PC-3 (cell line): ENCODE results near the gene C21orf91. TPM values are rescaled to one million over a fixed set of nuclear protein-coding genes. Genes with fewer than 3 reads are reported as not detected.

Experiments used
- ATAC-seq: fragments of 200-7000 bp; cut with Tn5 transposase; 2 replicates; pipeline ENCODE4 v1.9.1; 2020; ENCODE audit warnings: mild to moderate bottlenecking, moderate library complexity
- BruUV-seq: library from RNA; stranded (reverse); fragments of 400-500 nt; replicated peaks from 2 replicates; lab custom pipeline; 2021; lab: Mats Ljungman, UMichigan
- CTCF ChIA-PET: fragments of 300-600 bp; sonication (Branson Sonifier 250); formaldehyde crosslinking; loops from one replicate; lab custom pipeline; 2022; ENCODE audit warnings: antibody characterized with exemption; lab: Charles Lee
- POLR2A ChIA-PET: fragments of 300-600 bp; sonication (Branson Sonifier 250); formaldehyde crosslinking; loops from one replicate; lab custom pipeline; 2022; ENCODE audit warnings: antibody characterized with exemption; ENCODE audit not compliant: unreplicated experiment; lab: Charles Lee
- DNase-seq: peaks from one replicate; pipeline ENCODE4 v3.0.0-alpha.2; 2015
- H2AFZ ChIP-seq: fragments of 300-600 bp; sonication (generic); 2 replicates; pipeline ENCODE4 v1.6.0; 2016; ENCODE audit warnings: antibody characterized with exemption, low read length
- H3F3A ChIP-seq: fragments of 300-600 bp; sonication (generic); one replicate; pipeline ENCODE4 v1.6.0; 2017; ENCODE audit warnings: antibody characterized with exemption, low read length, control low read depth, mild to moderate bottlenecking; ENCODE audit not compliant: unreplicated experiment
- H3K27ac ChIP-seq: fragments of 300-600 bp; sonication (generic); 2 replicates; pipeline ENCODE4 v1.5.1; 2016; ENCODE audit warnings: mild to moderate bottlenecking, low read length
- H3K27me3 ChIP-seq: fragments of 300-600 bp; sonication (generic); 2 replicates; pipeline ENCODE4 v1.6.1; 2016; ENCODE audit warnings: low read length, mixed read lengths
- H3K36me3 ChIP-seq: fragments of 300-600 bp; sonication (generic); 2 replicates; pipeline ENCODE4 v1.6.1; 2016; ENCODE audit warnings: low read depth, mixed run types, low read length, mixed read lengths
- H3K4me1 ChIP-seq: fragments of 300-600 bp; sonication (generic); 2 replicates; pipeline ENCODE4 v1.5.1; 2016; ENCODE audit warnings: low read length; ENCODE audit not compliant: insufficient read depth
- H3K4me2 ChIP-seq: fragments of 300-600 bp; sonication (generic); 2 replicates; pipeline ENCODE4 v1.6.0; 2016; ENCODE audit warnings: low read length
- H3K4me3 ChIP-seq: fragments of 300-600 bp; sonication (generic); 2 replicates; pipeline ENCODE4 v1.5.1; 2016; ENCODE audit warnings: mild to moderate bottlenecking, low read length, mixed read lengths
- H3K79me2 ChIP-seq: fragments of 300-600 bp; sonication (generic); 2 replicates; pipeline ENCODE4 v1.6.1; 2017; ENCODE audit warnings: low read length, mixed read lengths
- H3K9ac ChIP-seq: fragments of 300-600 bp; sonication (generic); 2 replicates; pipeline ENCODE4 v1.6.0; 2016; ENCODE audit warnings: mild to moderate bottlenecking, low read length
- H3K9me2 ChIP-seq: fragments of 300-600 bp; sonication (generic); replicated peaks from 2 replicates; pipeline ENCODE4 v1.6.1; 2016; ENCODE audit warnings: mixed run types, low read length, mixed read lengths
- H3K9me3 ChIP-seq: fragments of 300-600 bp; sonication (generic); 2 replicates; pipeline ENCODE4 v1.6.1; 2016; ENCODE audit warnings: low read length, mixed read lengths
- H4K20me1 ChIP-seq: fragments of 300-600 bp; sonication (generic); 2 replicates; pipeline ENCODE4 v1.6.1; 2016; ENCODE audit warnings: low read length, mixed read lengths
- EZH2 ChIP-seq: fragments of 300-600 bp; sonication (generic); IDR thresholded peaks from one replicate; pipeline ENCODE4 v1.6.1; 2017; ENCODE audit warnings: antibody characterized with exemption, mild to moderate bottlenecking, low read length; ENCODE audit not compliant: unreplicated experiment
- EZH2phosphoT487 ChIP-seq: fragments of 300-600 bp; sonication (generic); IDR thresholded peaks from 2 replicates; pipeline ENCODE4 v1.6.1; 2018; ENCODE audit warnings: mild to moderate bottlenecking, antibody characterized with exemption, low read length, borderline replicate concordance
- intact Hi-C: fragments of 100-400 bp; cut with micrococcal nuclease; formaldehyde crosslinking; loops from 2 replicates; pipeline ENCODE4 v1.9.0; 2023
- total RNA-seq: library from RNA; depleted of rRNA; stranded (reverse); fragments of >200 nt; gene quantifications from 2 replicates; pipeline ENCODE4 v1.2.3, GENCODE V29; 2014
- TF ChIP-seq, protein P1 (sequence below): fragments of 300-600 bp; sonication (generic); conservative IDR thresholded peaks from 2 replicates; pipeline ENCODE4 v1.5.1; 2017; ENCODE audit warnings: antibody characterized with exemption, low read depth, mild to moderate bottlenecking, low read length

C21orf91 gene
- total RNA-seq, 1 experiment from 2014 or later: 7.7 TPM

DNA sequence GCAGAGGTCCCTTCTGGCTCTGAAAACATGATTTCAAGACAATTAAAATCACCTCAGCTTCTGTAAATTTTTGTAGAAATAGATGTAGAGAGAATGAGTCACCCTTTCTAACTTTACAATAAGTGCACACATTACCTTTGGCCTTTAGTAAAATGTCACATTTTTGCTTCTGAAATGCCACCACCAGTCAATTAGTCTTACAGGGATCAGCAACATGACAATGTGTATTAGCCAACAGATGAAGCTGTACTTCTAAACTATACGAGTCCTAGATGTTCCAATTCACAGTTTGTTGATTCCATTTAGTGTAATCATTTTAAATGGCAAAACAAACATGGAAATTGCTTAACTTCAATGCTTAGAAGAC, 23.1 kb downstream of the C21orf91 start:
- ATAC-seq: peak; percentile 49
- CTCF ChIA-PET: no interaction called here
- intact Hi-C loops: no loop called here
- Histone ChIP-seq H3K27ac (no peak overlapping the region), H3K4me2 (no peak overlapping the region), H3K36me3 (peaks cover 21% of the 10 kb centered on the region), H4K20me1 (no peaks in the 10 kb centered on the region), H2AFZ (no peak overlapping the region), H3K79me2 (no peaks in the 10 kb centered on the region; the same call in 1 of the 2 replicates), H3K27me3 (no peaks in the 10 kb centered on the region), H3K9ac (no peak overlapping the region), H3K4me1 (0 out of 2 replicates have a peak, but pooled peaks cover 6% of the 10 kb centered on the region), H3F3A (no peaks in the 10 kb centered on the region), H3K9me3 (no peaks in the 10 kb centered on the region), H3K4me3 (no peak overlapping the region), H3K9me2 (no peaks in the 10 kb centered on the region)
- DNase-seq: no peak
- POLR2A ChIA-PET: no interaction called here
- no TSS peak for BruUV-seq
- TF ChIP-seq EZH2phosphoT487: no peak
- TF ChIP-seq, protein P1, sequence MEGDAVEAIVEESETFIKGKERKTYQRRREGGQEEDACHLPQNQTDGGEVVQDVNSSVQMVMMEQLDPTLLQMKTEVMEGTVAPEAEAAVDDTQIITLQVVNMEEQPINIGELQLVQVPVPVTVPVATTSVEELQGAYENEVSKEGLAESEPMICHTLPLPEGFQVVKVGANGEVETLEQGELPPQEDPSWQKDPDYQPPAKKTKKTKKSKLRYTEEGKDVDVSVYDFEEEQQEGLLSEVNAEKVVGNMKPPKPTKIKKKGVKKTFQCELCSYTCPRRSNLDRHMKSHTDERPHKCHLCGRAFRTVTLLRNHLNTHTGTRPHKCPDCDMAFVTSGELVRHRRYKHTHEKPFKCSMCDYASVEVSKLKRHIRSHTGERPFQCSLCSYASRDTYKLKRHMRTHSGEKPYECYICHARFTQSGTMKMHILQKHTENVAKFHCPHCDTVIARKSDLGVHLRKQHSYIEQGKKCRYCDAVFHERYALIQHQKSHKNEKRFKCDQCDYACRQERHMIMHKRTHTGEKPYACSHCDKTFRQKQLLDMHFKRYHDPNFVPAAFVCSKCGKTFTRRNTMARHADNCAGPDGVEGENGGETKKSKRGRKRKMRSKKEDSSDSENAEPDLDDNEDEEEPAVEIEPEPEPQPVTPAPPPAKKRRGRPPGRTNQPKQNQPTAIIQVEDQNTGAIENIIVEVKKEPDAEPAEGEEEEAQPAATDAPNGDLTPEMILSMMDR: no peak
- TF ChIP-seq EZH2: no peak

DNA sequence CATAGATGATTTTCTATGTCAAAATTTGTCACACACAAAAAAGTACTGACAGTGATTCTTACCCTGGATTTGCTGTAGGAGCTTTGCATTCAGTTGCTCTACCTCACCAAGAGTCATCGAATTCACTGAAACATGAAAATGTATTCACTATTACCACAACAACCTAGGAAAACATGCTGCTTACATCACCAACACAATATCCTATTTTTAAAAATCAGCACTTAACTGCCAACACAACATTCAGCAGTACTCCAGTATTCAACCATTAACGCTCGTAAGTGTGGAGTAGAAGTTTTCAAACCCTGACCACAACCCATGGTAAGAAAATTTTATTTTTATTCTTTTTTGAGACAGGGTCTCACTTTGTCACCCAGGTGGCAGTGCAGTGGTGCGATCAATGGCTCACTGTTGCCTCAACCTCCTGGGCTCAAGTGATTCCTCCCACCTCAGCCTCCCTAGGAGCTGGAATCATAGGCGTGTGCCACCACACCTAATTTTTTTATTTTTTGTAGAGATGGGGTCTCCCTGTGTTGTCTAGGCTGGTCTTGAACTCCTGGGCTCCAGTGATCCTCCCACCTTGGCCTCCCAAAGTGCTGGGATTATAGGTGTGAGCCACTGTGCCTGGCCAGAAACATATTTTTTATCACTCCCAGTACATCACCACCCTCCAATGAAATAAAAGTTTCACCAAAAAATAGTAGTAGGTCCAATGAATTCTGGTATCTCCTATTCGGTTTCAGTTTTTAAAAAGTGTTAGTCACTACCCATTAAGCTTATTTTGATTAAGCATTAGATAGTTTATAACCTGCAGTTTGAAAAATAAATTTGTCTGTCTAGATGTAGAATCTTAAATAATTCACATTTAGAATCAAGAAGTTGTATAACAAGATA, 23.8 kb downstream of the C21orf91 start:
- ChIA-PET CTCF (no interaction called here), POLR2A (no interaction called here)
- Histone ChIP-seq H2AFZ (no peak overlapping the region), H3K27ac (no peak overlapping the region), H3K4me2 (no peak overlapping the region), H3K79me2 (no peaks in the 10 kb centered on the region; the same call in 1 of the 2 replicates), H3K4me3 (no peak overlapping the region), H3K27me3 (no peaks in the 10 kb centered on the region), H3K36me3 (peaks cover 21% of the 10 kb centered on the region), H3F3A (no peaks in the 10 kb centered on the region), H4K20me1 (no peaks in the 10 kb centered on the region), H3K4me1 (0 out of 2 replicates have a peak, but pooled peaks cover 6% of the 10 kb centered on the region), H3K9me3 (no peaks in the 10 kb centered on the region), H3K9ac (no peak overlapping the region), H3K9me2 (no peaks in the 10 kb centered on the region)
- no TSS peak for BruUV-seq
- intact Hi-C loops: no loop called here
- TF ChIP-seq, protein P1: no peak
- TF ChIP-seq EZH2phosphoT487 (no peak), EZH2 (no peak)
- no peak for DNase-seq
- ATAC-seq: no peak

DNA sequence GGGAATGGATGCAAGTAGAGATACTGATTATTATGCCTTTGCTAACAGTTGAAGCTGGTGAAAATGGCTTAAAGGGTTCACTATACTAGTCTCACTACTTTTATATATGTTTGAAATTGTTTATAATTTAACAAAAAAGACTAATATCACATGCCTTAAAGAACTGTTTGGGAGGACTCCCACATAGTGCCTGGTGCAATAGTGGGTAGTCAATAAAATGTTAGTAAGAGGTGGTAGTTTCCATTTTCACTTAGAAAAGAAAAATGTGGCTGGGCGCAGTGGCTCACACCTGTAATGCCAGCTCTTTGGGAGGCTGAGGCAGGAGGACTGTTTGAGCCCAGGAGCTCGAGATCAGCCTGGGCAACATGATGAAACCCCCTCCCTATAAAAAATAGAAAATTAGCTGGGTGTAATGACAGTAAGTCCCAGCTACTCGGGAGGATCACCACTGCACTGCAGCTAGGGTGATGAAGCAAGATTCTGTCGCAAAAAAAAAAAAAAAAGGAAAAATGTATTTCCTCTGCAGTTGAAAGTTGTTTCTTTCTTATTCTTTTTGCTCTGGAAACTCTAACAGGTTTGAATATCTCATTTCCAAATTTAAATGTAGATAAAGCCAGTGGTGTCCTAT, 24.5 kb downstream of the C21orf91 start:
- intact Hi-C loops: no loop called here
- ChIA-PET CTCF (no interaction called here), POLR2A (no interaction called here)
- ATAC-seq: no peak
- H4K20me1 ChIP-seq: no peaks in the 10 kb centered on the region
- H3F3A ChIP-seq: no peaks in the 10 kb centered on the region
- no peak for DNase-seq
- TF ChIP-seq, protein P1: no peak
- no peak for TF ChIP-seq EZH2phosphoT487
- TF ChIP-seq EZH2: no peak
- no peak overlapping the region for H3K4me3 ChIP-seq
- H3K9me2 ChIP-seq: no peaks in the 10 kb centered on the region
- H3K9me3 ChIP-seq: no peaks in the 10 kb centered on the region
- BruUV-seq: no TSS peak
- H3K27ac ChIP-seq: no peak overlapping the region
- H3K36me3 ChIP-seq: peaks cover 21% of the 10 kb centered on the region
- H3K27me3 ChIP-seq: no peaks in the 10 kb centered on the region
- H3K79me2 ChIP-seq: no peaks in the 10 kb centered on the region
- H3K4me2 ChIP-seq: no peak overlapping the region
- H3K9ac ChIP-seq: no peak overlapping the region
- H3K4me1 ChIP-seq: 0 out of 2 replicates have a peak, but pooled peaks cover 6% of the 10 kb centered on the region
- no peak overlapping the region for H2AFZ ChIP-seq
